GM18517 (cell line): ENCODE data around the gene EPHB1.

Source experiments
- ATAC-seq: cut with Tn5 transposase; IDR thresholded peaks from one replicate; pipeline ENCODE4 v1.9.1; 2021; ENCODE audit warnings: mild to moderate bottlenecking, moderate library complexity; ENCODE audit not compliant: unreplicated experiment

EPHB1 gene

DNA sequence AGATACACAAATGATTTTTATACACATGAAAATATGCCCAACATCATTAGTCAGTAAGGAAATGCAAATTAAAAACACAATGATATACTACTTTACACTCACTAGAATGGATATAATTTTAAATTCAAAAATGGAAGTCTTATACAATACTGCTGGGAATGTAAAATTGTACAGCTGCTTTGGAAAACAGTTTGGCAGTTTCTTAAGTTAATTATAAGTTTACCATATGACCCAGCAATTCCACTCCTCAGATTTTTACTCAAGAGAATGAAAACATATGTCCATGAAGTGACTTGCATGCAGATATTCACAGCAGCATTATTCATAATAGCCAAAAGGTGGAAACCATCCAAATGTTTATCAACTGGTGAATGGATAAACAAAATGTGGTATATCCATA lies 281.3 kb downstream of the EPHB1 start:
- no peak for ATAC-seq

DNA sequence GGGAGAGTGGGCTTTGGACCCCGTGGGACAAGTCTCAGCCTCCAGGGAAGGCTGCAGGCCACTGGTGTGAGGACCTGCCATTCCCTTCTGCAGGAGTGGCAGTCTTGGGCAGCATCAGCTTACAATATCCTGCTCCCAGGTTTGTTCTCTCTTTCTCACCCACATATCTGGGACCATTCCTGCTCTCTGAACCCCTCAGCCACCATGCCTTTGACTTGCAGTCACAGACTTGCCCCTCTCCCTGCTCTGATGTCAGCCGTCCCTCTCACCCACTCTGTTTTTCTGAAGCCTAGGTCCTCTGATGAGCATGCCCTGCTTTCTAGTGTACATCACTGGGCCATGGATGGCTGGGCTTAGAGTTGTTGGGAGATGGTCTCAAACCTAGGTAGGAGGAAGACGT lies 282.1 kb downstream of the EPHB1 start:
- no peak for ATAC-seq

DNA sequence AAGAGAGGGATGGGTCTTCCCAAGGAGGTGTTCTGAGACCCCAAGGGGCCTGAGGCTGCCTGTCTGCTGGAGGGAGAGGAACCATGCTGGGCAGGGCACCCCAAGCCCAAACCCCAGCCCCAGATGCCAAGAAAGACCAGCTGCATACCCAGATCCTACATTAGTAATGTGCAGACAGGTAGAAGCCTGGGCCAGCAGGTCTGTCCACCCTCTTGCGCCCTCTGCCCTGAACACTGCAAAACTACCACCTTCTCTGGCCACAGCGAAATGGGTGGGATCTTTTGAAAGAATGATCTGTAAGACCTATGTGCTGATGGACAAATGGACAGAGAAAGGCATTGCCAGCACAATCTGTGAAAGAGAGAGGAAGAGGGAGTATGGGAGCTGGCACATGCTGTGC lies 283.2 kb downstream of the EPHB1 start:
- ATAC-seq = no peak

DNA sequence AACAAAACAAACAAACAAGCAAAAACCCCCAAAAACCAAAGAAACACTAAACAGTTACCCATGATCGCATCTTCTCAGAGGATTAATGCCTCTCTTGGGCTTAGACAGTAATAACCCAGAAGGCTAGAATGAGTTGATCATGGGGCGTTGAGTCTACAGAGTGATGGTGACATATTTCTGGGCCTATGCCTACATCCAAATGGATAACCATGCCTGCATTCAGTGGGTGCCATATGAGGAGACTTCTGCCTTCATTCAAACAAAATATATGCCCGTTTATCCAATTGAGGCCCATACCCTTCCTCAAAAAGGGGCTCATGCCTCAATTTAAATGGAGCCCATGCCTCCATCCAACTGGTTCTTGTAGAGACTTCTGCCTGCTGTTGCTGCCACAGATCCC lies 284.0 kb downstream of the EPHB1 start:
- no peak for ATAC-seq

DNA sequence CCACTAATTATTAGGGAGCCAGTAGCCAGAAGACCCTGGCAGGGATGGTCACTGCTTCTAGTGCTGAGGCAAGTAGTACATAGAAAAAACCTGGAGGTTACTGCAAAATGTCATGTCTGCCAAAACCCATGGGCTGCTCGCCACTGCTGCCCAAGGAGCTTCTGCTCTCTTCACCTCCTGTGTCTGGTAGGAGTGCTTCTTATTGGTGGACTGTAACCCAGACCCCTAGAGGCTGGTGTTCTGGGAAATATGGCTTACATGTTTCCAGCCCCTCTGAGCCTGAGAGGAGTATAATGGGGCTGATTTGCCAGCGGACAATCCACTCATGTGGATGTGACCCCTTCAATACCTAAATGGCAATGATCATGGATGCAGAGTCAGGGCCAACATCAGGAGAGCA lies 286.4 kb downstream of the EPHB1 start:
- ATAC-seq = no peak

DNA sequence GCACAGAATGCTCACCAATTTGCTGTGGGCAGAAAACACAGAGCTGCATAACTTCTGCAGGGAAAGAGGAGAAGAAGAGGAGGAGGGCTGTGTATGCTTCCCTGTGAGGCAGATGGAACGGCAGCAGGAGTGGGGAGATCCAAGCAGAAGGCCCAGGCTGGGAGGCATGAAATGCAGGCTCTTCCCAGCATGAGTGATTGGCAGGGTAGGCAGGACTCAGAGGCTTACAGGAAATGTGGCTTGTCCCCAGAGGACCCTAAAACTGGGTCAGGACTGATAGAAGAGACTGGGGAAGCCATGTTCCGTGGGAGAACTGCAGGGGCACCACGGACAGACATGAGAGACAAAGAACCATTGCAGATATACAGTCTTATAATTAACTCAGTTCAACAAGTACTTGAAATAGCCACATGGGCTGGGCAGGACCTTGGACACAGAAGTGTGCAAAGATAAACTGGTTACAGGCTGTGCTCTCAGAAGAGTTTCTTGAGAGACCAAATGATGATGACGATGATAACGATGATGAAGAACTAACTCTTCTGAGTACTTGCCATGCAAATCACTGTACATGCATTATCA lies 286.9 kb downstream of the EPHB1 start:
- no peak for ATAC-seq

DNA sequence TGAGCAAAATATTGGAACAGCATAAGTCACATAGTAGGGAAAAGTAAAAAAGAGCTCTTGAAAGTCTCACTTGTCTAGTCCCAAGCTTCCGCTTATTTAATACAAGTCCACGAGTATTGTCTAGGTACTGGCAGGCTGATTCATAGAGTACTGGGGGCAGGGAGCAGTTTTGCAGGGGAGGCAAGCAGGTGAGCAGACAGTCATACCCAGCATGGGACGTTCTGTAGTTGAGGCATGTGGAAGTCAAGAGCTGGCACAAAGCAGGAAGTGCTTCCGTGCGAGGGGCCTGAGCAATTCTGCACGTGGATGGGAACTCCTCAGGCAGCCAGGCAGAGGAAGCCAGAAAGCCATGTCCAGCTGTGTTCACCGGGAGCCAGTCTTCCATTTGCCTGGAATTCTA lies 287.6 kb downstream of the EPHB1 start:
- ATAC-seq = no peak

DNA sequence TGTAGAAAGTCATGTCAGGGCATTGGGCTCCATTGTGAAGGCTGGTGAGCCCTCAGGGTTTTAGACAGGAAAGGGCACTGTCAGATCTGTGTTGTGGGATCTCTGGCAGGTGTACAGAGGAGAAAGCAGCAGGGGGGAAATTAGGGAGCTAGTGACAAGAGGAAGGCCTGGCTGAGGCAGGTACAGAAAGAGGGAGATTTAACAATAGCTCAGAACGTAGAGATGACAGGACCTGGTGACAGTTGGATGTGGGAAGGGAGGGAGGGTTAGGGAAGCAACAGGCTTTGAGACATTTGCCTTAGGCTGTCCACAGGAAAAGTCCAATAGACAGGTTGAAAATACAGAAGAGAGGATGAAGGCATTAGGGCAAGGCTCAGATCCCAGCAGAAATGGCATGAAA lies 288.1 kb downstream of the EPHB1 start:
- no peak for ATAC-seq

DNA sequence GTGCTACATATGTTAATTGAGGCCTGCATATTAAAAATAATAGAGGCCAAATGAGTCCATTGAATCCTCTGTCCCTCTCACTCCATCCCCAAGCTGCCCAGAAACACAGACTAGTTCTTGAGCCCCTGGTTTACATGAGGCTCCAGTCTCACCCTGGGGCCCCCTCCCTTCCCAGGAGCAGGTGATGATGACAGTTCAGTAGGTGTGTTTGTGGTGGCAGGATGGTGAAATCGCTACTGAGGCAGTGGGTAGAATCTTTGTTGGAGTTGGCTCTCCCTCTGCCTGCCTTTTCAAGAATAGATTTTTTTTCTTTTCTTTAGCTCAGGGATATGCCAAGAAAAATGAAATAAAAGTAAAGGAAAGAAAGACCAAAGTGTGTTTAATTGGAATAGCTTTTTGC lies 288.7 kb downstream of the EPHB1 start:
- ATAC-seq = no peak

DNA sequence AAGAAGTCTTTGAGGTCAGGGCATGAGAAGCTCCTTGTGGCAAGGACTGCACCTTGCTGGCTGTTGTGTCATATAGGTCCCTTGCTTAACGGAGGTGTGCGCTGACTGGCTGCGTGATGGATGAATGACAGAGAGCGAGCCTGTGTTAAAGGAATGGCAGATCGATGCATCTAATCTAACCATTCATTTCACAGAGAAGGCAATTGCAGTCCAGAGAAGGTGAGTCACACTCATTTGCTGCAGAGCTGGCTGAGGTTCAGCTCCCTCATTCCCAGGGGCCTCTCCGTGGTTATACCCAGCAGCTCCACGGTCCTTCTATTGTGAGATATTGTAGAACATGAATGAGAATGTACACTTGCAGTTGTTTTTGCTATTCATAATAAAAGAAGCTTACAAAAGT lies 289.3 kb downstream of the EPHB1 start:
- ATAC-seq = no peak

DNA sequence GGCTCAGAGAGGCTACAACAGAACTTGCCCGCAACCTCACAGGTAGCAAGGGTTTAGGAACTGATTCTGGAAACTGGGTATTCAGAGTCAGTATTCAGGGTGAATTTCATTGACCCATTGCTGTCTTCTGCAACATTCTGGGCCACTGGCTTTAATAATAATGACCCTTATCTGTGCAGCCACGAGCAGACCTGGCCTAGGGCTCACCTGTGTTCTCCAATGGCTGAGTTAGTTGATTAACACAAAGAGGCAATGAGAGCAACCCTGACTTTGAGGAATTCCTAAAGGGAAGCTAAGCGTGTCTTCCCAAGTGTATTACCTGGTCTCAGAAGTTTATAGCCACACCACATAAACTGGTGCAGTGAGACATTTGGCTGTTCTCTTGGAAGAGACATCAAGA lies 289.9 kb downstream of the EPHB1 start:
- no peak for ATAC-seq

DNA sequence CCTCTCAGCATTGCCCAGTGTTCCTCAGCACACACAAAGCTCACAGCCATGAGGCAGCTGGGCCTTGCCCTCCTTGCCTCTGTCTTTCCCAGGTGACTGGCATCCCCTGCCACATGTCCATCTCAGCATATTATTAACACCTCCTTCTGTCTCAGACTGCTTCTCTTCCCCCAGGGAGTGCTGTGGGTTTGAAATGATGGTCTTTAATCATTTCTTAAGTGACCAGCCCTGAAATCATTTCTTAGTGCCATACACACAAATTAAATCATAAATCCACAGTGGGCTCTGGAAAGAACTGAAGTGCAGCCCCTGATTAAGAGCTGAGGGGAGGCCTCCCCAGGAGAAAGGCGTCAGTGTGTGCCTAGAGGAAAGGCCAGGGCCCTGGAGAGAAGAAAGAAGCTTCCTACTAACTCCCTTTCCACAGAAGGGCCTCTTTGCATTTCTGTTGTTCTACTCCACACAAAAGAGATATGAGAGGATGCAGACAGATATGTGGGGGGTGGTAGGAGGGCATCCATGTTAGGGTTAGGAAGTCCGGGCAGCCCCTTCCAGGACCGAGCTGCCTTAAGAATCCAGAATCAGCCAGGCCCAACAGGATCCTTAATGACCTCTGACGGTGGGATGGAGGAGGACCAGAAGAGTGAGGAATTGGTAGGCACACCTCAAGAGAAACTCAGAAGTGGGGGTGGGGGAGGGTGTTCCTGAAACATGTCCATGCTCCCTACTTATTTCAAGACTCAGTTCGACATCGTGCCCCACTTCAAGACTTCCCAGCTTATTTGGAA lies 290.8 kb downstream of the EPHB1 start:
- no peak for ATAC-seq

DNA sequence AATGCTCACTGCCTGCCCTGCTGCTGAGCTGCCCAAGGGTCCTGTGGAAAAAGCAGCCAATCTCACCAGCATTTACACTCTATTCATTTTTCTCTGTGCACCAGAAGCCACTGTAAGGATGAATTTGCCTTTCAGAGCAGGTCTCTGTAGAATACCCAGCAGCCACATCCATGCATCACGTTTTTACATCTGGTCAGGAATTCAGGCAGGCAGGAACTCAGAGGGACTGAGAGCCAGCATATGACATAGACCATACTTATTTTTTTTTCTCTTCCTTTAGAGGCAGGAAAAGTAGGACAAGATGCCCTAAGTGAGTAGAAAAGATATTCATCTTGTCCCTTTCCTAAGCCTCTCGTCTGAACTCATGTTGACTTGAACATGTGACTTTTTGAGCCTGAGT lies 292.7 kb downstream of the EPHB1 start:
- no peak for ATAC-seq

DNA sequence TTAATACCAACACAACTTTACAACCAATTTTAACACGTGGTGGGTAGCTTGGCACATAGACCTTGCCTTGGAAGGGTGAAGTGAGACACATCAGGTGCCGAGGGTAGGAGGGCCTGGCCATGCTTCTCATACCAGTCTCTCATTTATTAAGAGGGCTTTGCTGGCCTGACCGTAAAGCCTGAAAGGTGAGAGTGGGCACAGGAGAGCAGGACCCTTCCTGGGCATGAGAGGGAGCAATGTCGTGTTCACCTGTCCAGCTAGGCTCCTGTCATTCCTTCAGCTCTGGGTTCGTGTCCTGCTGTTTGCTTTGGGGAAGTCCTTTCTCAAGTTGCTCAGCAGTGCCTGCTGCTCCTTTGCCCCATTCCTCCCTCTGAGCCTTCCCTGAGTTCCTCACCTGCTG lies 294.4 kb downstream of the EPHB1 start:
- ATAC-seq = no peak

DNA sequence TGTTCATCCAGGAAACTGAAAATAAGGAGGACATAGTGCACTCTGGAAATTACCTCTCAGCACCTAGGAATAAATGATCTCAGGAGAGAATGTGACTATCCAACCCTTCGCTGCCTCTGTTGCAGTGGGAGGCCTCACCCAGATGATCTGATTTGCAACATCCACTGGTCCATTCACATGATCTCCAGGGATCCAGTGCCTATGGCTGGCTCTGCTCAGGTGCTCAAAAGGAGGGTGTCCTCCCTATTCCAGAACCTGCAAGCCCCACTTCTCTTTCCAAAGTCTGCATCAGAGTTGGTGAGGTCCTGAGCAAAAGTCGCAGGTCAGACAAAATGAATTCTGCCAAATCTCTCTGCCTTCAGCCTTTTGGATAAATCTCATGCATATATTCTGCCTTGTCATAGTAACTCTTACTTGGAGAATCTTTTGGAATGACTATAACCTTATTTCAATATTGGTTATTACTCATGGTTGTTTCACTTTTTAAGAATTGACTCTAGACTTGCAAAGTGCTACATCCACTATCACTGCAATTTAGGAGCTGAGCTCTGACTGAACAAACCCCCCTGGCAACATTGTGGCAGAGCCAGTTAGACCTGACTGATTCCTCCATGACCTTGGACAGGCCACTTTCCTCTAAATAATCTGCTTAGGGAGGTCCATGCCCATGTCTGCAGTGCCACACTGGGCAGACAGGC lies 295.1 kb downstream of the EPHB1 start:
- no peak for ATAC-seq

DNA sequence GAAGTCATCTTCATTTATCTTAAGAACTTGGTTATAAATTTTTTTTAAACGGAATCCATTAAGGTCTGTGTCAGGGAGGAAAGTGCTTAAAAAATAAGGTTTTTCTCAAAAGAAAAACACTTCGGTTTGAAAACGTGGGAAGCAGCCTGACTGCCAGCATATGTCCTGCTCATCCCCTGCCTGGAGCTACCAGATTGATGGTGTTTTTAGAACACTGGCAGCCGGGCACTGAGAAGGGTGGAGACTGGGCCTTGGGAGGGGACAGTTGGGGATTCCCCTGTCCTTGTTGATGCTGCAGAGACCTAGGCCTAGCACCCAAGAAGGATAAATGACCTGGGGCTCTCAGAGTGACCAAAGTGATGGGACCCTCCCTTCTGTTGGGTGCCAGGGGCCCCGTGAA lies 296.9 kb downstream of the EPHB1 start:
- no peak for ATAC-seq

DNA sequence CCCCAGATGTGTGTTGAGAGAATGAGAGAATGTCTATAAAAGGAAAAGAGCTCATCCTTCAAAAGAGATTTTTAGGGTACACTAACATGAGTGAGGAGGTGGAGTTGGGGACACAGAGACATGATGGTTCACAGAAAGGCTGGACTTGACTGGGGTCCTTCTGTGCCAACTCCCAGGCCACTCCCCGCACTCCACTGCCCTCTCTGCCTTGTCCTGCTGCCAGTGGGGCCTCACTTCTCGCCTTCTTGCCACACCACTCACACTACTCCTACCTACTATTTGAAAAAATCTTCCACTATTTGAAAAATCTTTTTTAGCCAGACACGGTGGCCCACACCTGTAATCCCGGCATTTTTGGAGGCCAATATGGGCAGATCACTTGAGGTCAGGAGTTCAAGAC lies 298.1 kb downstream of the EPHB1 start:
- no peak for ATAC-seq

DNA sequence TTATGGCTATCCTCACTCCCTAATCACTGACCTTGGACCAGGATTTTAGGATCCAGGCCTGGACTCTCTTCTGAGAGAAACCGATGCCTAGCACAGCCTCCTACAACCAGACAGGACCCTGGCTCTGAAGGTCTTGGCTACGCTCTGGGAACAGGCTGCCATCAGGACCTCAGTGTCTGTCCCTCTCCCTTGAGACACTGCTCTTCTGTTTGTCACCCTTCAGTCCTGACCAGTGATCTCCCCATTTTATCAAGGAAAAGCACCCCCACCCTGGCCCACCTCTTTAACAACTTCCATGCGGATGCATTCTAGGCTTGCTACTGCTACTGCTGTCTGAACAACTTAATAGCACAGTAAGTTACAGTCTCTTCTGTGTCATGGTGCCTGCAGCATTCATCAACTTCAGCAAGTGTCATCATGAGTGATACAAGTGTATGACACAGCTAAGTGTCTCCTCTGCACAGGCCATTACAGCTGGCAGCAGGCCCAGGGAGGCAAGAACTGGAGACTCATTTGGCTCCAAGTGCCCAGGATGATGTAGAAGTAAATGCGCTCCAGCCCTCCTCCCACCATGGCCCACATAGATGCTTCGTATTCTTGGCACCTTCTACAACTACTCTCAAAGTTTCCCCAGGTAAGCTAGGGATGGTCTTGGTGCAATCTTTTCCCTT lies 302.4 kb downstream of the EPHB1 start:
- no peak for ATAC-seq

DNA sequence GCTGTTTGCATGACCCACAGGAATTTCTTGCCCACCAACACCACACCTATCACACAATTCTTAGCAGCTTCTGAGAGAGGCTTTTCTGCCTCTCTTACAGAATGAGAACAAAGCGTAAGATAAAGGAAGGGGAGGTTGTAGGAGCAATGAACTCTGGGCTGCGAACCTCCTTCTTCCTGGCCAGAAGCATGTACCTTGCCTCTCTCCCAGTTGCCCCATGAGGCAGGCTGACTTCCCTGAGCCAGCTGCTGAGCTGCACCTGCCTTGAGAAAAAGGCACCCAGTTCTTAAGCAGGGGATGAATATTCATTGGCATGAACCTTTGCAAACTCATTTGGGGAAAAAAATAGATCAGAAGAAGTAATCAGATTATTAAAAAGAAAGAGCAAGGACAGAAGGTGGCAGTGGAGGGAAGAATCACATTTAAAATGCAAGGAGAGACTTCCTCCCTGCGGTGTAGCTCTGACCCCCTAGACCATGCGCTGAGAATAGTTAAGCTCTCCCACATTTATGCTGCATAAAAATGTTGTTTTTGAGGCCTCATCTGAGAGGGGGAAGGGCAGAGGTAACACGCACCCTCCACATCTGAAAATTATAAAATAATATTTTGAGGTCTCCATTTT lies 304.8 kb downstream of the EPHB1 start:
- ATAC-seq = no peak

DNA sequence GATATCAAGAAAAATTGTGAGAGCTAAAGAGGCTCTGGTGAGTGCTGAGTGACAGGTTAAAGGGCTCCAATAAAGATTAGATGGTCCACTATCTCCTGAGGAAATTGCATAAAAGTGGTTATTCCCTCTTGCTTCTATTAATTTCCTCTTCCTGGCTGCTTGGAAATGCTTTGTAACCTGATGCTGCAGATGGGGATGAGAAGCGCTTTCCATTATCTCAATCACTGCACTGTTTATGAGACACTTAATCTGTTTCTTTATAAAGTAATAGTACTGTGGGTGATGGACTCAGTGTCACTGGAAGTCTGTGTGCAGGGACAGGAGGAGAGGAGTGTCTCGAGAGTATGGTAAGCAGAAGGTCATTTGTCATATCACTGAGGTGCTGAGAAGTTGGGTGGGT lies 305.3 kb downstream of the EPHB1 start:
- ATAC-seq = no peak

DNA sequence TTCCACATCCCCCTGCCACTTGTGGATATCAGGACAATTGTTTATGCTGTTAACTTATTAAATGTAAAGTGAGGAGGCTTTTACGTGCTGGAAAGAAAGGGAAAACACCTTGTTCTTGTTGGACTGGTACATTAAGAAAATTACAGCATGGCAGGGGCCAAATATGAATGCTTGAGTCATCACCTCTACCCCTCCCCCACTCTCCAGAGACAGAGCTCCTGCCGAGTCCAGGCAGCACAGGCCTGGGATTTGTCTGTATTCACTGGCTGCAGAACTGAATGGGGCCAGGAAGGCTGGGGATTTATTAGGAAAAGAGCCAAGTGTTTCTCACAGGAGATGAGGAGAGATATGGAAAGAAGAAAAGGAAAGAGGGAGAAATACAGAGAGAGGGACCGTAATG lies 308.9 kb downstream of the EPHB1 start:
- no peak for ATAC-seq
